HG03432 (cell line): Measurements from ENCODE around the gene GLT1D1.

ENCODE experiments used
- ATAC-seq: cut with Tn5 transposase; IDR thresholded peaks from one replicate; pipeline ENCODE4 v1.9.1; 2021; ENCODE audit warnings: mild to moderate bottlenecking, moderate library complexity; ENCODE audit not compliant: unreplicated experiment

Gene GLT1D1

DNA sequence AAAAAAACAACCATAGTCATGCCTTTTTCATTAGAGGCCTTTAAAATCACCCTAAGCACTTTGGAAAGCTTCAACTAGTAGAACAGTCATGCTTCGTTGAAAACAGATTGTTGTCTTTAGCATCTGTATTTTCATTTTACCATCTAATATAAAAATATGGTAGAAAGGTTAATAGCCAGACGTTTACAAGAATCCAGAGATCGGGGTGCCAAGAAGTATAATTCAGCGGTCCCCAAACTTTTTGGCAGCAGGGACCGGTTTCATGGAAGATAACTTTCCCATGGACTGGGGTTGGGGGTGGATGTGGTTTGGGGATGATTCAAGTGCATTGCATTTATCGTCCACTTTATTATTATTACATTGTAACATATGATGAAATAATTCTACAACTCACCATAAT lies 138.4 kb downstream of the GLT1D1 start:
- no peak for ATAC-seq

DNA sequence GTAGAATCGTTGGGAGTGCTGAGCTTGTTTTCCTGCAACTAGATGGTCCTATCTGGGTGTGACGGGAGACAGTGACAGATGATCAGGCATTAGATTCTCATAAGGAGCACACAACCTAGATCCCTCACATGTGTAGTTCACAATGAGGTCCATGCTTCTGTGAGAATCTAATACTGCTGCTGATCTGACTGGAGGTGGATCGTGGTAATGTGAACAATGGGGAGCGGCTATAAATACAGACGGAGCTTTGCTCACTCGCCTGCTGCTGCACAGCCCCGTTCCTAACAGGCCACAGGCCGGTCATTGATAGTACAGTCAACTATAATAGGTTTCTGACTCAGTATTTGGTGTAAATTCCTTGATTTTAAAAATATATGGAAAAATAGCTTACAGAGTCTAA lies 138.8 kb downstream of the GLT1D1 start:
- ATAC-seq: no peak

DNA sequence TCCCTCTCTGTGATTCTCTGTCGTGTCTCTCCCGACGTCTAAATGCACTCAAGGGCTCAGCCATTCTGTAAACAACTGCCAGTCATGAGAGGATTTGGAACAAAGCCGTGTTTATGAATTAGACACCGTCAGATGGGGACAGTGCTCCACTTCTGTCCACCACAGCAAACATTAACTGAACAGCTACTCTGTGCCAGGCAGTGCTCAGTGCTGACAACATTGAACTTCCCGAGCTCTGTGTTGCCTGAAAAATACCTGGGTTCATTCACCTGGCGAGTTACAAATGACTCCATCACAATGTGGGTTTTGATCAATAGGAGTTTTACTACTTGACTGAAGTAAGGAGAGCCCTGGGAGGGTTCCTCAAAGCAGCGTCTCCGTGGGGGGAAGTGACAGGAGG lies 139.3 kb downstream of the GLT1D1 start:
- no peak for ATAC-seq

DNA sequence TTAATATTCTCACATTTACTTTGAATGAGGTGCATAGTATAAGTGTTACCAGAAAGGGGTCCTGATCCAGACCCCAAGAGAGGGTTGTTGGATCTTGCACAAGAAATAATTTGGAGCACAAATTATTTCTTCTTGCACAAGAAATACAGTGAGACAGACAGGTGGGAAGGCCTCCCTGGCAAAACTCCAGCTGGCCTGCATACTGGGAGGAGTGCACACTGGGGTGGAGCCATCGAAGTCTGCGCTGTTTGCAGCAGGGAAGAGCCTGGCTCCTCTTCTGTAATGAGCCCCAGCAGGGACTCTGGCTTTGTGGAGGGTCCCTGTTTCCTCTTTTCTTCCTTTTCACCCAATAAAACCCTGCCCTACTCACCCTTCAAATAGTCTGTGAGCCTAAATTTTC lies 141.6 kb downstream of the GLT1D1 start:
- no peak for ATAC-seq

DNA sequence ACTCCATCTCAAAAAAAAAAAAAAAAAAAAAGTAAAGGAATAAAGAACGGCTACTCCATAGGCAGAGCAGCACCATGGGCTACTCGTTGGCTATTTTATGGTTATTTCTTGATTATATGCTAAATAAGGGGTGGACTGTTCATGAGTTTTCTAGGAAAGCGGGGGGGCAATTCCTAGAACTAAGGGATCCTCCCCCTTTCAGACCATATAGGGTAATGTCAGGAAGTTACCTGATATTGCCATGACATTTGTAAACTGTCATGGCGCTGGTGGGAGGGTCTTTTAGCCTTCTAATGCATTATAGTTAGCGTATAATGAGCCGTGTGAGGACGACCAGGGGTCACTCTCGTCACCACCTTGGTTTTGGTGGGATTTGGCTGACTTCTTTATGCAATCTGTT lies 142.3 kb downstream of the GLT1D1 start:
- ATAC-seq: no peak

DNA sequence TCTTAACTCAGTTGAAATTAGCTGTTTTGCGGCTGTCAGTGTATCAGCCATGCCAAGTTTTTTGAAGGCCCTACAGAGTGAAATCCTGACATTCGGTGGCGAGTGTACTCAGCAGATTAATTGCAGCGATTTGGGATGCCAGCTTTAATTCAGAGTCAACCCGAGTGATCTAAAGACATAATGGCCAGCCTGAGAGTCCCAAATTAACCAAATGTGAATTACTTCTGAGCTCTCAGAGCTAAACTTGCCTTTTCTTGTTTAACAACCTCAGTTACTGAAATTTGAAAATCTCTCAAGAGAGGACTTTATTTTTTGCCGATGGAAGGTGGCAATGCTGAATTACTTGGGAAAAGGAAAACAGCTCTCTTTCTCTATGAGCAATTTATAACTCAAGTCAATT lies 148.5 kb downstream of the GLT1D1 start:
- ATAC-seq: no peak

DNA sequence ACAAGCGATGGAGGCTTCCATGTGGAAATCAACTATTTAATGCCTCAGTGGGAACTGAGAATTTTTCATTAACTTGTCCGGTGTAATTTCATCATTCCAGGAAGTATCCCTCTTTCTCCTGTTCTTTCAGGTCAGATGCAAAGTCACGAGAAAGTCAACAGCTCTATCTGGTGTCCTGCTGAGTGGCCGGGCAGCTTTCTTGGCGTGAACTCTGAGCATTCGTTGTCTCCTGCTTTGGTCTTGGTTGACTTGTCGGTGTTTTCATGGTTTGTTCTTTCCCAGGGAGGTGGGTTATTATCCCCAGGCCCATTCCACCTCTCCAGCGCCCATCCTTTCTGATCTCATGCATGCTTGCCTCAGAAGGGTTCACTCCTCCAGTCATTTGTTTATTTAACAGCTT lies 149.1 kb downstream of the GLT1D1 start:
- no peak for ATAC-seq

DNA sequence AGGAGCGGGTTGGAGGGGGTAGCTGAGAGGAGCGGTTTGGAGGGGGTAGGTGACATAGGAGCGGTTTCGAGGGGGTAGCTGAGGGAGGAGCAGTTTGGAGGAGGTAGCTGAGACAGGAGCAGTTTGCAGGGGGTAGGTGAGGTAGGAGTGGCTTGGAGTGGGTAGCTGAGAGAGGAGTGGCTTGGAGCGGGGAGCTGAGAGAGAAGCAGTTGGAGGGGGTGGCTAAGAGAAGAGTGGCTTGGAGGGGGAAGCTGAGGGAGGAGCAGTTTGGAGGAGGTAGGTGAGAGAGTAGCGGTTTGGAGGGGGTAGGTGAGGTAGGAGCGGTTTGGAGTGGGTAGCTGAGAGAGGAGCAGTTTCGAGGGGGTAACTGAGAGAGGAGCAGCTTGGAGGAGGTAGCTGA lies 152.1 kb downstream of the GLT1D1 start:
- no peak for ATAC-seq

DNA sequence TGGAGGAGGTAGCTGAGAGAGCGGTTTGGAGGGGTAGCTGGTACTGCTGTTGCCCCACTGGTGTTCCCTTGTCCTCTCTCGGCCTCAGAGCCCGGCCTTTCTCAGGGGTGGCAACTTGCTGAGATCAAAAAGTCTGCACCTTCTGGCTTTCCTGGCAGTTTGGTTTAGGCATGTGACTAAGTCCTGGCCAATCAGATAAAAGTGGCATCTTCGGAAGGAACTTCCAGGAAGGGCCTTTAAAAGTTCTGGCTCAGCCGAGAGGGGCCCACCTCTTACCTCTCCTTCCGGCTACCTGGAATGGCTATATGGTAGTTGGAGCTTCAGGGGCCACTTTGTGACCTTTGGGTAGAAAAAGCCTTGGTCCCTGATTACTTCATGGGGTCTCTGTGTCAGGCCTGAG lies 152.6 kb downstream of the GLT1D1 start:
- ATAC-seq: no peak

DNA sequence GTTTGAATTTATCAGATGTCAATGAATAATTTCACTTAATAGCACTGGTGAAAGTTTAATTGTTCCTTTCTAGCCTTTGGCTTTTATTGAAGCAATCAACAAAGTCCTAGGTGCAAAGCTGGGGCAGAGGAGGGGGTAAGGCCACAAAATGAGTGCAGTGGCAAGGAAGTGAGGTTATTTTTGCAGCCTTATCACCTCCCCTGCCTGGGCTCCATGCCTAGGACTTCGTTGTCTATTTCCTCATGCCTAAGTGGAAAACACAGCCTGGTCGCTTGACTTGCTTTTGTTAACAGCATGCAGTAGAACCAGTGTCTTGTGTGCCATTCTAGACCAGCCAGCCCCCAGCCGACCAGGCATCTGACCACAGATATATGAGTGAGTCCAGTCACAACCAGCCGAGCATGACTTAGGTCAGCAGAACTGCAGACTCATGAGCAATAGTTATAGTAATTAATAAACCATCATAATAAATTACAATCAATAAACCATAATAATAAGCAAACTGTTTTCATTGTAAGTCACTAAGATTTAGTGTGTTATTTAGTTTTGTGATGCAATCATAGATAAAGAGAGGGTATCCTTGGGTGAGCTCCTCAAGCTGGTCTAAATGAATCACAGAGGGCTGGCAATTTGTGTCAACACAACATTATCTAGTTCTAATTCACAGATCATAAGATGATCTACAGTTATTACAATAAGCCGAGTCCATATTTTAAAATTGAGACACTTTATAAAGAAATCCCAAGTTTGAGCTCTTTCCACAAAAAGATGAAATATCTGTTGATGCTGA lies 156.8 kb downstream of the GLT1D1 start:
- ATAC-seq: no peak

DNA sequence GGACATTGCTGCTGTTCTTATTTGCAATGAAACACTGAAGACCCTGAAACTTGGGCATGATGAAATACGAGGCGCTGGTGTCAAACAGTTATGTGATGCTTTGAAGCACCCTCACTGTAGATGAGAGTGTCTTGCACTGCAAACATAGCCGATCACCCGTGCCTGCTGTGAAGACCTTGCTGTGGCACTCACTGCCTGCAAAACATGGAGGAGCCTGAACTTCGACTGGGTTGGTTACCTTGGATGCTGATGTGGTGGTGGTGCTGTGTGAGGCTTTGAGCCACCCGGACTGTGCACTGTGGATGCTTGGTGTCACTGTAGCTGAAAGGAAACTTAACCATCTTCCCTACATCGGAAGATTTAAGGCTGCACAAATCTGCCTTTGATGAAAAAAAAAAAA lies 162.9 kb downstream of the GLT1D1 start:
- no peak for ATAC-seq

DNA sequence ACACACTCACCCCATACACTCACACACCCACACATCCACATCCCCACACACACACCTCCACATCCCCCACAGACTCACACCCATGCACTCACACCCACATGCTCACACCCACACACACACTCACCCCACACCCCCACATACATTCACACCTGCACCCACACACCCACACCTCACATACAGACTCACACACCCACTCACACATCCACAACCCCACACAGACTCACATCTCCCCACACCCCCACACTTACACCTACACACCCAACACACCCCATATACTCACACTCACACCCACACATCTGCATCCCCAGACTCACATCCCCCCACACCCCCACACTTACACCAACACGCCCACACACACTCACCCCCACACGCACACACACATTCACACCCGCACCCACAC lies 171.8 kb downstream of the GLT1D1 start:
- no peak for ATAC-seq

DNA sequence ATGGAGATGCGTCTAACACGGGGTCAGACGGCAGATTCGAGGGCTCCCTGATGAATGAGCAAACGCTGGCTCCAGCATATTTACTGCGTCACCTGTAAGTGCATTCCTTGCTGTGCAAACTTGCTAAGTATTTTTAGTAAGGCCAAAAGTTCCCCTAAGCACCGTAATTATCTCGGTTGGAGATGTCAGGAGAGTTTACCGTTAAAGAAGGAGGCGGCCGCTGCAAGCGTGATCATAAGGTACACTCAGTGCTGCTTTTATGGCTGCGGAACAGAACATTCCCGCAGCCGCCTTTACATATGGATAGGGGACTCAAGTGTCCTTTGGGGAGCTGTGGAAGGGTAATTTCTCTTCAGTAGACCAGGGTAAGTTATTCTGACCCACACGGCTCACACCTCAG lies 175.6 kb downstream of the GLT1D1 start:
- ATAC-seq: no peak
